ENCODE measurements around the gene SYT3.

DNA sequence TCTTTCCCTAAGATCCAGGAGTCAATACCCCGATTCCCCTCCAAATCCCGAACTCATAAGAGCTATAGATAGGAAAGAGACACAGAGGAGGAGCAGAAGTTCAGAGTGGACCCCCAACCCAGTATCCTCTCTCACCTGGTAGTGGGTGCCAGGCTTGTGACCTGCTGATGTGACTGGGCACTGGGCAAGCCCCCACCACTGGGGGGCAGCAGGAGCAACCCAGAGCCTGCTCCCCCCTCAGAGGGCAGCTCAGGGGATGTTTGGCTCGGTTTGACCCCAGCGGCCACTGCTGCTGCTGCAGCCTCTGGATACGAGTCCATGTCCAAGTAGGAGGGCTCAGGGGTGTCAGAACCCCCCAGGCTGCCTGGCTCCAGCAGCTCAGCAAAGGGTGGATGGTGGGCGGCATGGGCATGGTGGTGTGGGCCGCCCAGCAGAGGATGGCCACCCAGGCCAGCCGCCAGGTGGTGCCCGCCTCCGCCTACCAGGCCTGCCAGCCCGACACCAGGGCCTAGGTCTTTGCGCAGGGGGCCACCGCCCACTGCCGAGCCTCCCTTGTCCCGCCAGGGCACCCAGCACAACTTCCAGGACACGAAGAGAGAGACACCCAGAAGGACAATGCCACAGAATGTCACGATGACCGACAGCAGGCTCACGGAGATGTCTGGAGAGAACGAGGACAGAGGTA is 7.4 kb downstream of the SYT3 start:
- TF ChIP-seq, protein P1, sequence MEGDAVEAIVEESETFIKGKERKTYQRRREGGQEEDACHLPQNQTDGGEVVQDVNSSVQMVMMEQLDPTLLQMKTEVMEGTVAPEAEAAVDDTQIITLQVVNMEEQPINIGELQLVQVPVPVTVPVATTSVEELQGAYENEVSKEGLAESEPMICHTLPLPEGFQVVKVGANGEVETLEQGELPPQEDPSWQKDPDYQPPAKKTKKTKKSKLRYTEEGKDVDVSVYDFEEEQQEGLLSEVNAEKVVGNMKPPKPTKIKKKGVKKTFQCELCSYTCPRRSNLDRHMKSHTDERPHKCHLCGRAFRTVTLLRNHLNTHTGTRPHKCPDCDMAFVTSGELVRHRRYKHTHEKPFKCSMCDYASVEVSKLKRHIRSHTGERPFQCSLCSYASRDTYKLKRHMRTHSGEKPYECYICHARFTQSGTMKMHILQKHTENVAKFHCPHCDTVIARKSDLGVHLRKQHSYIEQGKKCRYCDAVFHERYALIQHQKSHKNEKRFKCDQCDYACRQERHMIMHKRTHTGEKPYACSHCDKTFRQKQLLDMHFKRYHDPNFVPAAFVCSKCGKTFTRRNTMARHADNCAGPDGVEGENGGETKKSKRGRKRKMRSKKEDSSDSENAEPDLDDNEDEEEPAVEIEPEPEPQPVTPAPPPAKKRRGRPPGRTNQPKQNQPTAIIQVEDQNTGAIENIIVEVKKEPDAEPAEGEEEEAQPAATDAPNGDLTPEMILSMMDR (IDR thresholded peaks at IDR 0.05; ENCODE audit: insufficient read depth, low read length, poor library complexity, severe bottlenecking), result peak; percentile 10
- TF ChIP-seq EZH2phosphoT487 (conservative IDR thresholded peaks at IDR 0.05; ENCODE audit: low read length), result no peak
